ENCODE measurements around the gene CTCF.

The CTCF gene

GRCh38 chr16:67608364-67608763 lies 46.0 kb downstream of the CTCF start:
- H2AFZ ChIP-seq (ENCODE audit: low read length), result no peak overlapping the region
- H3K36me3 ChIP-seq (ENCODE audit: insufficient read depth, low read length), result peaks cover 47% of the 10 kb centered on the region
- no peak overlapping the region for H3K4me2 ChIP-seq (ENCODE audit: low read depth, low read length, poor library complexity, severe bottlenecking)
- no peaks in the 10 kb centered on the region for H3K4me1 ChIP-seq (ENCODE audit: insufficient read depth, low read length, poor library complexity, severe bottlenecking)
- H3K9me2 ChIP-seq (replicated peaks; ENCODE audit: low read depth, low read length), result no peaks in the 10 kb centered on the region
- no peak overlapping the region for H3K9ac ChIP-seq (ENCODE audit: low read depth, low read length, poor library complexity, severe bottlenecking)
- peaks cover 82% of the 10 kb centered on the region for H3K79me2 ChIP-seq (ENCODE audit: insufficient read depth, low read length)
- no peaks in the 10 kb centered on the region for H3K9me3 ChIP-seq (ENCODE audit: insufficient read depth, low read depth, low read length)
- no peak overlapping the region for H3K4me3 ChIP-seq (ENCODE audit: low read length, poor library complexity, severe bottlenecking)
- H4K20me1 ChIP-seq (ENCODE audit: insufficient read depth, low read length, poor library complexity, severe bottlenecking), result peaks cover 45% of the 10 kb centered on the region
- H3K27me3 ChIP-seq (ENCODE audit: insufficient read depth, low read length, poor library complexity, severe bottlenecking), result no peaks in the 10 kb centered on the region
- H3F3A ChIP-seq (ENCODE audit: low read depth), result no peaks in the 10 kb centered on the region
- no peak for TF ChIP-seq CTCF (conservative IDR thresholded peaks at IDR 0.05; ENCODE audit: low read length)
- no peak for TF ChIP-seq EZH2phosphoT487 (IDR thresholded peaks at IDR 0.05; ENCODE audit: borderline replicate concordance)

GRCh38 chr16:67613808-67614207 lies 51.5 kb downstream of the CTCF start:
- peaks cover 31% of the 10 kb centered on the region for H3K79me2 ChIP-seq (ENCODE audit: insufficient read depth, low read length)

GRCh38 chr16:67628216-67628615 lies 65.9 kb downstream of the CTCF start:
- TF ChIP-seq EZH2phosphoT487 (IDR thresholded peaks at IDR 0.05; ENCODE audit: borderline replicate concordance), result no peak
- TF ChIP-seq CTCF (conservative IDR thresholded peaks at IDR 0.05; ENCODE audit: low read length), result no peak
- Histone ChIP-seq H3K4me3 (ENCODE audit: low read length, poor library complexity, severe bottlenecking) (no peak overlapping the region), H3K9me3 (ENCODE audit: insufficient read depth, low read depth, low read length) (no peaks in the 10 kb centered on the region), H3K36me3 (ENCODE audit: insufficient read depth, low read length) (peaks cover 86% of the 10 kb centered on the region; the same call in 1 of the 2 replicates), H4K20me1 (ENCODE audit: insufficient read depth, low read length, poor library complexity, severe bottlenecking) (peaks cover 1% of the 10 kb centered on the region), H3K27me3 (ENCODE audit: insufficient read depth, low read length, poor library complexity, severe bottlenecking) (no peaks in the 10 kb centered on the region), H3K79me2 (ENCODE audit: insufficient read depth, low read length) (peaks cover 3% of the 10 kb centered on the region; the same call in 1 of the 2 replicates), H3K9me2 (replicated peaks; ENCODE audit: low read depth, low read length) (no peaks in the 10 kb centered on the region), H2AFZ (ENCODE audit: low read length) (no peak overlapping the region), H3K4me1 (ENCODE audit: insufficient read depth, low read length, poor library complexity, severe bottlenecking) (no peaks in the 10 kb centered on the region), H3K9ac (ENCODE audit: low read depth, low read length, poor library complexity, severe bottlenecking) (no peak overlapping the region), H3K4me2 (ENCODE audit: low read depth, low read length, poor library complexity, severe bottlenecking) (no peak overlapping the region), H3F3A (ENCODE audit: low read depth) (no peaks in the 10 kb centered on the region)

More at GRCh38 chr16:67613808-67614207, 51.5 kb downstream of the CTCF start:
- Histone ChIP-seq H3K9me3 (ENCODE audit: insufficient read depth, low read depth, low read length) (no peaks in the 10 kb centered on the region), H3K27me3 (ENCODE audit: insufficient read depth, low read length, poor library complexity, severe bottlenecking) (no peaks in the 10 kb centered on the region), H3K9me2 (replicated peaks; ENCODE audit: low read depth, low read length) (no peaks in the 10 kb centered on the region), H3K4me3 (ENCODE audit: low read length, poor library complexity, severe bottlenecking) (no peak overlapping the region), H3K9ac (ENCODE audit: low read depth, low read length, poor library complexity, severe bottlenecking) (no peak overlapping the region), H2AFZ (ENCODE audit: low read length) (no peak overlapping the region), H3K4me2 (ENCODE audit: low read depth, low read length, poor library complexity, severe bottlenecking) (no peak overlapping the region), H3K4me1 (ENCODE audit: insufficient read depth, low read length, poor library complexity, severe bottlenecking) (no peaks in the 10 kb centered on the region), H3F3A (ENCODE audit: low read depth) (no peaks in the 10 kb centered on the region), H4K20me1 (ENCODE audit: insufficient read depth, low read length, poor library complexity, severe bottlenecking) (peaks cover 22% of the 10 kb centered on the region), H3K36me3 (ENCODE audit: insufficient read depth, low read length) (peaks cover 84% of the 10 kb centered on the region)
- TF ChIP-seq CTCF (conservative IDR thresholded peaks at IDR 0.05; ENCODE audit: low read length) (peak; percentile 52), EZH2phosphoT487 (IDR thresholded peaks at IDR 0.05; ENCODE audit: borderline replicate concordance) (no peak)
